Glutamatergic neuron (in vitro differentiated cells): ENCODE results near the gene ACLY. TPM values are rescaled to one million over a fixed set of nuclear protein-coding genes. Genes with fewer than 3 reads are reported as not detected.

Source experiments
- DNase-seq: peaks from one replicate; pipeline ENCODE4 v3.0.0; 2022
- H3K27ac Mint-ChIP-seq: one replicate; pipeline ENCODE4 v1.8.0; 2020; ENCODE audit warnings: mild to moderate bottlenecking, mixed read lengths, inconsistent platforms; ENCODE audit not compliant: unreplicated experiment
- H3K27me3 Mint-ChIP-seq: one replicate; pipeline ENCODE4 v1.8.0; 2020; ENCODE audit warnings: mild to moderate bottlenecking, moderate library complexity, mixed read lengths, inconsistent platforms; ENCODE audit not compliant: unreplicated experiment
- H3K36me3 Mint-ChIP-seq: one replicate; pipeline ENCODE4 v1.8.0; 2020; ENCODE audit warnings: mild to moderate bottlenecking, mixed read lengths, inconsistent platforms; ENCODE audit not compliant: unreplicated experiment
- H3K4me1 Mint-ChIP-seq: one replicate; pipeline ENCODE4 v1.8.0; 2020; ENCODE audit warnings: mild to moderate bottlenecking, low read depth, mixed read lengths, inconsistent platforms; ENCODE audit not compliant: unreplicated experiment
- H3K4me3 Mint-ChIP-seq: one replicate; pipeline ENCODE4 v1.8.0; 2020; ENCODE audit warnings: mild to moderate bottlenecking, mixed read lengths, inconsistent platforms; ENCODE audit not compliant: unreplicated experiment
- H3K9me3 Mint-ChIP-seq: one replicate; pipeline ENCODE4 v1.8.0; 2020; ENCODE audit warnings: mild to moderate bottlenecking, moderate library complexity, mixed read lengths, inconsistent platforms; ENCODE audit not compliant: unreplicated experiment
- CTCF ChIP-seq: fragments of 200-600 bp; sonication (generic); IDR thresholded peaks from one replicate; pipeline ENCODE4 v1.5.0; 2021; ENCODE audit not compliant: partially characterized antibody, unreplicated experiment
- total RNA-seq: library from RNA; stranded (reverse); fragmentation: NEBNext Ultra II Directional; extraction: Animal tissue kit (Norgen Biotek cat#: 25700); gene quantifications from one replicate; pipeline ENCODE4 v1.2.1, GENCODE V29; 2021; ENCODE audit not compliant: unreplicated experiment

ACLY gene
- total RNA-seq, 1 donor from 2014 or later = 625 TPM

- Mint-ChIP-seq H3K36me3 (no peaks in the 10 kb centered on the region), H3K9me3 (no peaks in the 10 kb centered on the region), H3K4me3 (no peak overlapping the region), H3K4me1 (peaks cover 18% of the 10 kb centered on the region), H3K27ac (no peak overlapping the region), H3K27me3 (peaks cover 7% of the 10 kb centered on the region)
- DNase-seq = no peak
- no peak for TF ChIP-seq CTCF
These were observed 93.4 kb downstream of the ACLY start for GRCh38 chr17:41825175-41825845.

- no peak for DNase-seq
- Mint-ChIP-seq H3K4me3 (no peak overlapping the region), H3K27me3 (peaks cover 9% of the 10 kb centered on the region), H3K27ac (no peak overlapping the region), H3K36me3 (no peaks in the 10 kb centered on the region), H3K9me3 (peaks cover 2% of the 10 kb centered on the region), H3K4me1 (peaks cover 15% of the 10 kb centered on the region)
- TF ChIP-seq CTCF = no peak
These were observed 94.7 kb downstream of the ACLY start for GRCh38 chr17:41824086-41824485.

- Mint-ChIP-seq H3K9me3 (peaks cover 2% of the 10 kb centered on the region), H3K27me3 (peaks cover 9% of the 10 kb centered on the region), H3K36me3 (no peaks in the 10 kb centered on the region), H3K4me1 (peaks cover 12% of the 10 kb centered on the region), H3K27ac (no peak overlapping the region), H3K4me3 (no peak overlapping the region)
- no peak for DNase-seq
- TF ChIP-seq CTCF = no peak
These were observed 95.2 kb downstream of the ACLY start for GRCh38 chr17:41823580-41823979.

- H3K27ac Mint-ChIP-seq = no peak overlapping the region
- no peak for TF ChIP-seq CTCF
- DNase-seq = no peak
- no peaks in the 10 kb centered on the region for H3K36me3 Mint-ChIP-seq
- peaks cover 12% of the 10 kb centered on the region for H3K4me1 Mint-ChIP-seq
- peaks cover 2% of the 10 kb centered on the region for H3K9me3 Mint-ChIP-seq
- H3K4me3 Mint-ChIP-seq = no peak overlapping the region
- H3K27me3 Mint-ChIP-seq = peaks cover 9% of the 10 kb centered on the region
These were observed 95.6 kb downstream of the ACLY start for GRCh38 chr17:41823141-41823524.

GRCh38 chr17:41822216-41823140 lies 96.3 kb downstream of the ACLY start:
- Mint-ChIP-seq H3K27ac (peak overlapping the region; percentile 28), H3K4me3 (no peak overlapping the region), H3K36me3 (no peaks in the 10 kb centered on the region), H3K9me3 (peaks cover 2% of the 10 kb centered on the region), H3K27me3 (peaks cover 6% of the 10 kb centered on the region), H3K4me1 (peaks cover 7% of the 10 kb centered on the region)
- DNase-seq = no peak
- no peak for TF ChIP-seq CTCF
